Peyer's patch (tissue), 4 donors: ENCODE results near the gene PTX3. TPM values are rescaled to one million over a fixed set of nuclear protein-coding genes. Genes with fewer than 3 reads are reported as not detected.

ENCODE experiments used
- DNase-seq, 3 donors: peaks; one replicate each; pipeline ENCODE4 v3.0.0-alpha.2; 2017 to 2019
- H3K27ac ChIP-seq, 4 donors: fragments of 200-600 bp; sonication (generic); one replicate each; pipeline ENCODE4 v1.5.1; 2016 to 2019
- H3K27me3 ChIP-seq, 2 donors: fragments of 200-600 bp; sonication (generic); one replicate each; pipeline ENCODE4 v1.5.1; 2019
- H3K36me3 ChIP-seq, 3 donors: fragments of 200-600 bp; sonication (generic); one replicate each; pipeline ENCODE4 v1.5.1; 2016 to 2019
- H3K4me1 ChIP-seq, 4 donors: fragments of 200-600 bp; sonication (generic); one replicate each; pipeline ENCODE4 v1.5.1; 2016 to 2019
- H3K4me3 ChIP-seq, 4 donors: fragments of 200-600 bp; sonication (generic); 1 replicate in 3 of 4; 2 replicates in 1 of 4; pipeline ENCODE4 v1.5.1; 2016 to 2019; ENCODE audit warnings: mild to moderate bottlenecking in 1 of 4
- H3K9me3 ChIP-seq, 4 donors: fragments of 200-600 bp; sonication (generic); one replicate each; pipeline ENCODE4 v1.5.1; 2016 to 2019; ENCODE audit warnings: mild to moderate bottlenecking in 1 of 4
- POLR2A ChIP-seq, 2 donors: fragments of 450-650 bp; IDR thresholded peaks; one replicate each; pipeline ENCODE4 v1.5.1; 2017; ENCODE audit warnings: antibody characterized with exemption in 2 of 2, mild to moderate bottlenecking in 2 of 2, moderate library complexity in 2 of 2
- total RNA-seq, 4 donors: library from RNA; depleted of rRNA; stranded (reverse); fragments of >200 nt; gene quantifications; one replicate each; pipeline ENCODE4 v1.1.0, GENCODE V29; 2016
- TF ChIP-seq, protein P1 (sequence below), 6 experiments: fragments of 450-650 bp in 4 of 6; fragments of 200-600 bp in 2 of 6; sonication (generic) in 1 of 6; IDR thresholded peaks; one replicate each; pipeline ENCODE4 v1.5.1; 2017 to 2019; ENCODE audit warnings: antibody characterized with exemption in 6 of 6, mild to moderate bottlenecking in 3 of 6, moderate library complexity in 1 of 6

Gene PTX3
- total RNA-seq, 4 donors from 2014 or later, result 0.94 TPM; not detected in 3

DNA sequence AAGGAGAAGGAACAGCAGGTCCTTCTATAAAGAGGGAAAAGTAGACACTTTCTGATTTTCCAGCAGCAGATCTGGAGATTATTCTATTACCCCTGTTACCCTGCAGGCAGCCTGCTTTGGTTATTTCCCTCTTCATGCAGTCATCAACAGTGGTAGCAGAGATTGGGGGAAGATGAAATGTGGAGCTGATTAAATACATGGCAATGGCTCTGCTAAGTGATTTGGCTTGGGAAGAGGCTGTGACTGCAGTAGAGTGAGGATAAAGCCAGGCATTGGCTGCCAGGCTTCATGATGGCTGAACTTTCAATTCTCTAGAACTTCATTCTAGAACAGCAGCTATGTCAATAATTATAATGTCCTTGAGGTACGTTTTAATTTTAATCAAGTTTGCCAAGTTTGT, 29.1 kb downstream of the PTX3 start:
- H3K27ac ChIP-seq, result no peak overlapping the region
- no peak for DNase-seq
- no peaks in the 10 kb centered on the region for H3K36me3 ChIP-seq
- H3K4me3 ChIP-seq, result no peak overlapping the region
- H3K27me3 ChIP-seq, result no peaks in the 10 kb centered on the region
- TF ChIP-seq, protein P1, sequence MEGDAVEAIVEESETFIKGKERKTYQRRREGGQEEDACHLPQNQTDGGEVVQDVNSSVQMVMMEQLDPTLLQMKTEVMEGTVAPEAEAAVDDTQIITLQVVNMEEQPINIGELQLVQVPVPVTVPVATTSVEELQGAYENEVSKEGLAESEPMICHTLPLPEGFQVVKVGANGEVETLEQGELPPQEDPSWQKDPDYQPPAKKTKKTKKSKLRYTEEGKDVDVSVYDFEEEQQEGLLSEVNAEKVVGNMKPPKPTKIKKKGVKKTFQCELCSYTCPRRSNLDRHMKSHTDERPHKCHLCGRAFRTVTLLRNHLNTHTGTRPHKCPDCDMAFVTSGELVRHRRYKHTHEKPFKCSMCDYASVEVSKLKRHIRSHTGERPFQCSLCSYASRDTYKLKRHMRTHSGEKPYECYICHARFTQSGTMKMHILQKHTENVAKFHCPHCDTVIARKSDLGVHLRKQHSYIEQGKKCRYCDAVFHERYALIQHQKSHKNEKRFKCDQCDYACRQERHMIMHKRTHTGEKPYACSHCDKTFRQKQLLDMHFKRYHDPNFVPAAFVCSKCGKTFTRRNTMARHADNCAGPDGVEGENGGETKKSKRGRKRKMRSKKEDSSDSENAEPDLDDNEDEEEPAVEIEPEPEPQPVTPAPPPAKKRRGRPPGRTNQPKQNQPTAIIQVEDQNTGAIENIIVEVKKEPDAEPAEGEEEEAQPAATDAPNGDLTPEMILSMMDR (IDR thresholded peaks at IDR 0.05), result no peak
- no peaks in the 10 kb centered on the region for H3K9me3 ChIP-seq
- H3K4me1 ChIP-seq, result no peaks in the 10 kb centered on the region

DNA sequence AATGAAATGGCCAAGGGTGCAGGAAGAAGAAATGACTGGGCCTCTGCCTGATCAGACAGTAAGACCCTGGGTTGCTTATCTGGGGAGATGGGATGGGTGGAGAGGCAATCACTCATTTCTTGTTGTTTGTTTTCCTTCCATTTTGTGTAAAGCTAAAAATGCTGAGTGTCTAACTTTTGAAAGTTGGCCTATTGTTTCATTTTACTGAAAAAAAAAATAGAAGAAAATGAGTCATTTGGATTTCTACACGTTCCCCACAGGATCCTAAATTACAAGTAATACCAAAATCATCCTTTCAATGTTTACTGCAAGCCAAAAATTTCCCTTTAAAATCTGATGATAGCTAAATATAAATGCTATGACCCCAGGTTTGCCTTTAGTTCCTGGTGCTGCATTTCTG, 30.6 kb downstream of the PTX3 start:
- TF ChIP-seq POLR2A (IDR thresholded peaks at IDR 0.05), result no peak
- TF ChIP-seq, protein P1 (IDR thresholded peaks at IDR 0.05), result no peak
- H3K27me3 ChIP-seq, result no peaks in the 10 kb centered on the region

DNA sequence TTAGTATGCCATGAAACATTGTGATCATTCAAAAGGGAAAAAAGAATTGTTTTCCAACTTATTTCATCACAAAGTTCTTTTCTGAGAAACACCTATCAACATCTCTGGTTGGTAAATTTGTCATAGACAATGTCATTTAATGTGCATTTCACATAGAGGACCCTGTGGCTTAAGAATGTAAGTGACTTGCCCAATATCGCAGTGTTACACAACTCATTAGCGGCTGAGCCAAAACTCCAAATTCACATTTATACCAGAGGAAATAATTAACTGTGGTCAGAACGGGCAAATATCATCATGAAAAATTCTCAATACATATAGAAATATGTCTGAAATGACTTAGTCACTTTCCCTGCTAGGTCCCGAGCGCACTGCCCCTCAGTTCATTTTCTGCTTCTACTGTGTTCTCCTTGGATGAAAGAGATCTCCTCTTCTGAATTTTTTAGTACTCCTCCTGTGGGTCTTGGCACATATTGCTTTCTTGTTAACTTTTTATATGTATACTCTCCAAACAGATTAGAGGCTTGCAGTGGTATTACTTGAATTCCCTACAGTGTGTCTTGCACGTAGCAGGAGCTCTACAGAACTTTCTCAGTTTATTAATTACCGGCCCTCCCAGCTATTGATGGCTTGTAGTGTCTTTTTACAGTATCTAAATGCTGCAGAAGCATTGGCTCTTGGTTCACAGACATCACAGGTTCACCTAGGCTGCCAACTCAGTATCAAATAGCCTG, 33.1 kb downstream of the PTX3 start:
- H3K27me3 ChIP-seq, result no peaks in the 10 kb centered on the region
- H3K36me3 ChIP-seq, result no peaks in the 10 kb centered on the region
- no peak overlapping the region for H3K27ac ChIP-seq
- H3K4me1 ChIP-seq, result no peaks in the 10 kb centered on the region
- TF ChIP-seq, protein P1 (IDR thresholded peaks at IDR 0.05), result no peak
- TF ChIP-seq POLR2A (IDR thresholded peaks at IDR 0.05), result no peak
- no peak overlapping the region for H3K4me3 ChIP-seq
- H3K9me3 ChIP-seq, result no peaks in the 10 kb centered on the region
- no peak for DNase-seq

More for the DNA sequence above, 30.6 kb downstream of the PTX3 start:
- no peaks in the 10 kb centered on the region for H3K36me3 ChIP-seq
- H3K27ac ChIP-seq, result no peak overlapping the region
- H3K9me3 ChIP-seq, result no peaks in the 10 kb centered on the region
- H3K4me3 ChIP-seq, result no peak overlapping the region
- H3K4me1 ChIP-seq, result no peaks in the 10 kb centered on the region
- DNase-seq, result no peak

DNA sequence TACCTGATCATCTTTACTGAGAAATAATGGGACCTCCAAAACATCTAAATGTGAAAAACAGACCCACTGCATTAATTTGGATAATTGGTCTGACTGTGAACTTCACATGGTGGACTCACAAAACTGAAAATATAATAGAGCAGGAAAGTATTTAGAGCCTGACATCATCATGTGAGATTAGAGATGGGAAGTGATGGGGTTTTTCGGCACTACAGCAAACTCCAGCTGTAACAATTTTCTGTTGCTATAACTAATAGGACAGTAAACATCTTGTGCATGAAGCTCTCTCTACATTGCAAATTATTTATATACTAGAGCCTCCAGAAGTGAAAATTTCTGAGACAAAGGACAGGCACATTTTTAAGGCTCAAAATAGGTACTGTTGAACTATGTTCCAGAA, 34.4 kb downstream of the PTX3 start:
- H3K27ac ChIP-seq, result no peak overlapping the region
- no peaks in the 10 kb centered on the region for H3K4me1 ChIP-seq
- no peak overlapping the region for H3K4me3 ChIP-seq
- H3K36me3 ChIP-seq, result no peaks in the 10 kb centered on the region
- no peak for TF ChIP-seq POLR2A (IDR thresholded peaks at IDR 0.05)
- TF ChIP-seq, protein P1 (IDR thresholded peaks at IDR 0.05), result no peak
- H3K27me3 ChIP-seq, result no peaks in the 10 kb centered on the region
- DNase-seq, result no peak
- no peaks in the 10 kb centered on the region for H3K9me3 ChIP-seq

DNA sequence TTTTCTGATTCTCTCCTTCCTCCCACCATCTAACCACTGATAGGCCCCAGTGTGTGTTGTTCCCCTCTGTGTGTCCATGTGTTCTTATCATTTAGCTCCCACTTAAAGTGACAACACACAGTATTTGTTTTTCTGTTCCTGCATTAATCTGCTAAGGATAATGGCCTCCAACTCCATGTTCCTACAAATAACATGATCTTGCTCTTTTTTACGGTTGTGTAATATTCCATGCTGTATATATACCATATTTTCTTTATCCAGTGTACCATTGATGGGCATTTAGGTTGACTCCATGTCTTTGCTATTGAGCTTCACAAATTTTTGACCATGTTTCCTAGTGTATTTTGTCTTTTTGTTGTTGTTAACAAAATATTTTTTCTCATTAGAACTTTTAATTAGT, 36.0 kb downstream of the PTX3 start:
- no peaks in the 10 kb centered on the region for H3K4me1 ChIP-seq
- TF ChIP-seq POLR2A (IDR thresholded peaks at IDR 0.05), result no peak
- TF ChIP-seq, protein P1 (IDR thresholded peaks at IDR 0.05), result no peak
- no peaks in the 10 kb centered on the region for H3K27me3 ChIP-seq
- no peak overlapping the region for H3K4me3 ChIP-seq
- no peak for DNase-seq
- no peaks in the 10 kb centered on the region for H3K36me3 ChIP-seq
- H3K9me3 ChIP-seq, result no peaks in the 10 kb centered on the region
- H3K27ac ChIP-seq, result no peak overlapping the region
